SIG-M5 (cell line): Measurements from ENCODE around the gene CYP27C1.
"Not testable (repeated sequence)": the region's sequence is repeated elsewhere in the genome, so short reads cannot be mapped to it uniquely, and the experiment has no call there.

ENCODE experiments used
- DNase-seq: peaks from one replicate; lab custom pipeline; 2025; lab: John Stamatoyannopoulos, UW

Gene CYP27C1

DNA sequence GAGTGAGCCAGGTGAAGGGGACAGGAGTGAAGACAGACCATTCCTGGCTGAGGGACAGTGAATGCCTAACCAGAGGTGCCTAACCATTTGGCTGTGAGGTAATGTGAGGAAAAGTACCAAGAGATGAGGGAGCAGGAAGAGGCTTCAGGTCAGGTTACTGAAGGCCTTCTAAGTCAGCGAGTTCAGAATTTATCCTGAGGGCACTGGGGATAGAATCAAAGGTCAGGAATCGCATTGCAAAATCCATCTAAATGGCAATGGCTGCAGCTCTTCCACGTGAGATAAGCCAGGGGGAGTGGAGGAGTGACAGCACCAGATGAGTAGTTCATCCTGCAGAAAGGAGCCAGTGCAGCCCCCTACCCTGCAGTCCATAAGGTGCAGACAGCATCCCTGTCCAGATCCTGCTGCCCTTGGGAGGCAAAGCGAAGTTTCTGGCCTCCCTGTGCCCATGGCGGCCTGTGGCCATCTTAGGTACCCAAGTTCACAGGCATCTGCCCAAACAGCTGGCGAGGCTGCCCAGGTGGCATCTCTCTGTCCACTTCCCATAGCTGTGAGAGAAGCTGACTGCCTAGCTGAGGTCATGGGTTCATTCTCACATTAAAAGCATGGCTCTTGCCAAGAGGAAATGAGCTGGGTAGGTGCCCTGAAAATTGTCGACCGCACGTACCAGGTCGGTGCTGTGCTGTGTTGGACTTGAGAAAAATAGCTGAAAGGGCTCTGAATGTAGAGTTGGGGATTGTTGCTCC is 49.5 kb downstream of the CYP27C1 start:
- no peak for DNase-seq

DNA sequence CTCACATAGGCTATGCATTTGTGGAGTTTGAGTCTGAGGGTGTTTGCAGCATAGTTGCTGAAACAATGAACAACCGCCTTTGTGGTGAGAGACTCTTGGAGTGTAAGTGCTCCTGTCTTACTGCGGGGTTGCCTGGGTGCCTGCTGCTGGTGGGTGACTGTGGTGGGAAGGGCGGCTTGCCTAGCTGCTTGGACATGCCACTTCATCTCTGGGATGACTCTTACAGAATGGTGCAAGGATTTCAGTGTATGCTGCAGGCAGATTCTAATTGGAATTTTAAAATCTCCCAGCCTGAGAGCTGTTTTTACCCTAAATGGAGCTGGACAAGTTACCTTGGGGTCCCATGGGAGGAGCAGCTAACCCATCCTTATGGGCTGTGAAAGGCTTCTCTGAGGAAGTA is 50.1 kb downstream of the CYP27C1 start:
- no peak for DNase-seq

DNA sequence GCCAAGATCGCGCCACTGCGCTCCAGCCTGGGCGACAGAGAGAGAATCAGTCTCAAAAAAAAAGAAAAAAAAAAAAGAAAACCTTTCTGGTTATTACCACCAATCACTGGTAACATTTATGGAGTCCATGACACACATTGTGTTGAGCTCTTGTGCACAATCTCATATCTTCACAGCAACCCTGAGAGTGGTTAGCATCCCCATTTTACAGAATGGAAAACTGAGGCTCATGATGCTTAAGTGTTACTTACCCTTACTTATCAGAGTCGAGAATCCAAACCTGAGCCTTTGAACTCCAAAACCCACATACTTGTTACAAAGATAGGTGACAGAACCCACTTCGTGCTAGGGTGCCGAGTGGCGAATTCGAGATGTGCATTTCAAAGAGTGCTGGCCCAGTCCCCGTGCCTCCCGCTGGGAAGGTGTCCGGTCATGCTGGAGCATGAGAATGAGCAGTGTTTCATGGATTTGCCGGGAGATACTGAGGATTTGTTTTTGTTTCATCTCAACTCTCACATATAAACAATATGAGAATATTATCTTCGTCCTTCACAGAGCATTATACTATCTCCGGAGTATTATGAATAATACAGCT is 50.9 kb downstream of the CYP27C1 start:
- DNase-seq: no peak

DNA sequence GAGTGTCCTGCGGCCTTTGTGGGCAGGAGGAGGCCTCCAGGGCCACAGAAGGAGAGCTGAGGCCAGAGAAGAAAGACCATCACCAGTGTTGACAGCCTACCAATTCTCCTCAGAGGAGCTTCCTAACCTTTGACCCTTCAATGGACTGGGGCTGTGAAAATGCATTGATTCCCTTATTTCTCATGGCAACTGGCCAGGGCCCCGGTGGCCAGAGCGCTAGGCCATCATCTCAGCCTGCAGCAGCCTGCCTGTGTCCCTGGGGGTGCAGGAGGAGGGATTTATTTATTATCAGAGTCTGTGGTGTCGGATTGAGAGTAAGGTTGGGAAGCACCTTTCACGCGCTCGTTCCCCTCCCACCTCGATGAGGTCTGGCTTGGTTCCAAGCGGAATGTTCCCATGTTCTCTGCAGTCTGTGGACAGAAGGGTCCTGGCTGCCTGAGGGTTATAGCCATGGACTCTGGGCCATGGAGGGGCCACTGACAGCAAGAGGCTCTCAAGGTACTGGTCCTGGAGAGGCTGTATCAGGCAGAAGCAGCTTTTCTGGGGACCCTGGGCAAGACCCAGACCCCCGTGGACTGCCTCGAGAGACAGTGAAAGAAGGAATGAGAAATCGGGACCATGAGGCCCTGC is 53.8 kb downstream of the CYP27C1 start:
- DNase-seq: no peak

DNA sequence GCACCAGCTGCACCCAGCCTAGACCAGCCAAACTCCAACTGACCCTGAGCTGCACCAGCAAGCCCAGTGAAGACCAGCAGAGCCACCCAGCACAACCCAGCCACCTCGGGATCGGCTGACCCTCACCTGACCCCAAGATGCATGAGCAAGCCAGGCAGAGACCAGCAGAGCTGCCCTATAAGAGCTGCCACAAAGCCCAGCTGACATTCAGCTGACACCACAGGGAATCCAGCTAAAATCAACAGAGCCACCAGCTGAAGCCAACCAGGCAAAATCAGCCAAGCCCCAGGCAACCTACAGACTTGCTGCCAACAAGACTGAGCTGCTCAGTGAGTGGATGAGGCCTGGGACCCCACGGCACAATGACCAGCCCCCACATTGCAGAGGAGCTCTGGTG is 54.6 kb downstream of the CYP27C1 start:
- no peak for DNase-seq

DNA sequence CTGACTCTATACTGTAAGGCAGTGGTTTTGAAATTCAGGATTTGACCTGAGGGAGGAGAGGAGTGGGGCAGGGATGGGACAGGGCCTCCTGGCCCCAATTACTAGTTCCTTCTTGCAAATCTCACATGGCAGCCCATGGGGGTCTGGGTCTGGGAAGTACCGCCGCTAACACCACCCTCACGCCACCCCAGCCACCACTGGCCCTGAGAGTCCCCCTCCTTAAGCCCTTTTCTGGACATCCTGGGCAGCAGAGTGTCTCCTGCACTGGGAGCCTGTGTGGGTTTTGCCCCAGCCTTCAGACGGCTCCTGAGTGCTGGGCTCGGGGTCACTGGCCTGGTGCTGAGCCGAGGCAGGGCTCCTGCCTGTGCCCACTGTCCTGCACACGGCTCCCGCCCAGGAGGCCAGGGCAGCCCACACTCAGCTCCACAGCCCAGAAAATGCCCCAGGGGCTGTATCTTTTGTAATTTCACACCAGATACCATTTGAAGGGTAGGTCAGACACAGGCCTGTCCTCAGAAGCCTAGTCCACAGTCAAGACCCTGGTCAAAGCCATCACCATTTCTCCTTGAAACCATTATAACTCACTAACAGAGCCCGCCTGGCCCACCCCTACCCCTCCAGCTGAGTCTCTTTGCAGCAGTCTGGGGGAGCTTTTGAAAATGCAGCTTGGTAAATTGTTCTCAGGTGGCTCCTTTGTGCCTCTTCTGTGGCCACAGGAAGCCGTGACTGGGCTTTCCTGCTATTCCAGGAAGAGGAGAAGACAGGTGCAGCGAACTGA is 55.1 kb downstream of the CYP27C1 start:
- no peak for DNase-seq

DNA sequence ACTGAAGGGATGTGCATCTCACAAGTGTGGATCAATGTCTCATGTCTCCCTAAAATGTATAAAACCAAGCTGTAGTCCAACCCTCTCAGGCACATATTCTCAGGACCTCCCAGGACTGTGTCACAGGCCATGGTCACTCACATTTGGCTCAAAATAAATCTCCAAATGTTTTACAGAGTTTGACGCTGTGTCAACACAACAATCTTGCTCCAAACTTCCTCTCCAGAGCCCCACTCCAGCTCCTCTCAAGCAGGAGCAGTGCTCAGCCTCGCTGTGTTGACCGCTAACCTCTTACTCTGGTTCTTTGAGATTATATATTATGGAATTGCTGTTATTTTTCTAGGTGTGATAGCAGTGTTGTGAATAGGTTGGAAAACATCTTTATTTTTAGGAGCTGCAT is 56.2 kb downstream of the CYP27C1 start:
- no peak for DNase-seq

DNA sequence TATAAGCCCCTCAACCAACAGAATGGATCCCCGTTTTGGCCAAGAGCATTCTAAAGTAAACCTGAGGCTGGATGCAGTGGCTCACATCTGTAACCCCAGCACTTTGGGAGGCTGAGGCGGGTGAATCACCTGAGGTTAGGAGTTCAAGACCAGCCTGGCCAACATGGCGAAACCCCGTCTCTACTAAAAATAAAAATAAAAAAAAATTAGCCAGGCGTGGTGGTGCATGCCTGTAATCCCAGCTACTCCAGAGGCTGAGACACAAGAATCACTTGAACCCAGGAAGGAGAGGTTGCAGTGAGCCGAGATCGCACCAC is 57.1 kb downstream of the CYP27C1 start:
- not testable (repeated sequence) for DNase-seq

DNA sequence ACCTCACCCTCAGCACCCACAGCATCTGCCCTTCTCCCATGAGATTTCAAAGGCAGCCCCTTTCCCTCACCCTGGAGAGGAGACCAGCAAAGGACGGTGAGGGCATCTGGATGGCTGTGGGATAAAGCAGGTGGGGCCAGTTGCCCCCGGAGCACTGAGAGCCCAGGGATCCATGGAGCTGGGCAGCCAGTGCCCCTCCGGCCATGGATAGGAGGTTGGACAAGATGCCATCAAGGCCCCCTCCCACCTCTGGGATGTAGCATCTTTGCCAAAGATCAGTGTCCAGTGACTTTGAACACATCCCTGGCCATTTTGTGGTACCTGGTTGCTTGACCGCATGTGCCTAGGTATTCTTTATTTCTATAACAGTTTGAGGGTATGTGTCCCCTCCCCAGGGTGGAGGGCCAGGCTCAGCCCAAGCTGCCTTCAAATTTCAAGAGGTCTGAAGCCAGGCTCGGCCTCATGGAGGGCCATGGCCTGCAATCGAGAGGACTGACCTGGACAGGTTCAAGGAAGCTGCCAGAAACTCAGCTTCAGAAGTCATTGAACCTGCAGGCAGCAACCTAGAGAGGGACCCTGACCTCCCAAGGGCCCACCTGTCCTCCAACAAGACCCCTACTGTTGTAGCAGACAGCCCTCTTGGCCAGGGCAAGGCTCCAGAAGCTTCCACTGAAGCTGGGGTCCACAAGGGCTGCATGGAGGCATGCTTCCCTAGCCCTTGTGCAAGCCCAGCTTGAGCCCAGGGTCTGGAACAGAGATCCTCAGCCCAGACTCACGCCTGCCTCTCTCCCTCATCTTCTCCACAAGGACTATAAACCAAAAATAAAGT is 57.6 kb downstream of the CYP27C1 start:
- no peak for DNase-seq

DNA sequence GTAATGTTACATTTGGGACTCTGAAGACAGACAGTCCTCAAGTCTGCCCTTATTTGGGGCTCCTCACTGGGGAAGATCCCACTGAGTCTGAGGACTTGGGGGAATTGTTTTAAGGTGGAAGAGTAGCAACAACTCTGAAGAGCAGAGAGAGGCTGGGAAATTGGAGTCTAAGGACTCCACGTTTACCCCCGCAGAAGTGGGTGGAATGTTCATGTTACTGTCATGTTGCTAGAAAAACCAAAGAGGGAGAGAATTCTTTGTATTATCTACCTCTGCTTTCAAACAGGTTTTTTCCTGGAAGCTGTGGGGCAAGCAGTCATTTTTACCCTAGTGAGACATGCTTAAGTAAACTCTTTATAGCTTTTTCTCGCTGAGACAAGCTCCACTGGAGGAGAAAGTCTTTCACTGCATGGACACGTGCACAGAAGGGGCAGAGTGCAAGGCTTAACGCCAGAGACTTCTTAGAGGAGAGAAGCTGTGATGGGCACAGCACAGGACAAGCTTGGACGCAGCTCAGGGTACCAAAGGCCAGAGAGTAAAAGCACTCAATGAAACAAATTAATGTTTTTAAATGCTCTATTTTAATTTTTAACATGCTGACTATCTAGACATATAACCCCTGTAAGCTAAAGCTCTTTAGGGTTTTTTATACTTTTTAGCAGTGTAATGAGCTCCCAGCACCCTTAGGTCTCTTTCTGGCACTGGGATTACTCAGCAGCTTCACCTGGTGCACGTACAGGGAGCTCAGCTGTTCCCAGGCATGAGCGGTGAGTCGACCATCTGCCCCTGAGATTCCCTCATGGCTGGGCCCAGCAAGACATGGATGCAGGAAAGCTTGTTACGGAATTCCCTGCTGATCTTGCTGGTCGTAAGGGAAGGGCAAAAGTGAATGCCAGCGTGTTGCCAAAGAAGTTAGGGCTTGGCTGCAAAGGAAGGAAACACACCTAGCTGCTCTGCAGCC is 58.6 kb downstream of the CYP27C1 start:
- DNase-seq: no peak

DNA sequence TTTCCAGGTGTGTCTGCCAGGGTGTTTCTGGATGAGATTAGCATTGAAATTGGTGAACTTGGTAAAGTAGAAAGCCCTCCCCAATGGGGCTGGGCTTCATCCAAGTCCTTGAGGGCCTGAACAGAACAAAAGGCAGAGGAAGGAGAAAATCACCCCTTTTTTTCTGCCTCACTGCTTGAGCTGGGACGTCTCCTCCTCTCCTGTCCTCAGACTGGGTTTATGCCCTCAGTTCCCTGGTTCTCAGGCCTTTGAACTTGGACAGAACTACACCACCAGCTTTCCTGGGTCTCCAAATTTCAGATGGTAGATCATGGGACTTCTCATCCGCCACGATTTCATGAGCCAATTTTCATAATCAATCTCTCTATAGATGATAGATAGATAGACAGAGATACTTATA is 59.4 kb downstream of the CYP27C1 start:
- DNase-seq: no peak

DNA sequence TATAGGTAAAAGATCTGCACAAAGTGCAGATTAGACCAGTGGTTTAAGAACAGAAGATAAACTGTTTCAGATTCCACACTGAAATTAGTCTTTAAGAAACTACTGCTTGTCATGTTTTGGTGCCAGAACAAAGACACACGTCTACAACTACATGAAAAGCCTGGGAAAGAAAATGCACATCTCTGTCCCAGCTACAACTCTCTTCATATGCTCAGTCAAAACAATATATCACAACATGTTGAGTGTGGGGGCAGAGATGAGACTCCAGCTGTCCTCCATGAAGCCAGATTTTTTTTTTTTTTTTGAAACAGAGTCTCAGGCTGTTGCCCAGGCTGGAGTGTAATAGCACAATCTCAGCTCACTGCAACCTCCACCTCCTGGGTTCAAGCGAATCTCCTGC is 60.6 kb downstream of the CYP27C1 start:
- DNase-seq: no peak

DNA sequence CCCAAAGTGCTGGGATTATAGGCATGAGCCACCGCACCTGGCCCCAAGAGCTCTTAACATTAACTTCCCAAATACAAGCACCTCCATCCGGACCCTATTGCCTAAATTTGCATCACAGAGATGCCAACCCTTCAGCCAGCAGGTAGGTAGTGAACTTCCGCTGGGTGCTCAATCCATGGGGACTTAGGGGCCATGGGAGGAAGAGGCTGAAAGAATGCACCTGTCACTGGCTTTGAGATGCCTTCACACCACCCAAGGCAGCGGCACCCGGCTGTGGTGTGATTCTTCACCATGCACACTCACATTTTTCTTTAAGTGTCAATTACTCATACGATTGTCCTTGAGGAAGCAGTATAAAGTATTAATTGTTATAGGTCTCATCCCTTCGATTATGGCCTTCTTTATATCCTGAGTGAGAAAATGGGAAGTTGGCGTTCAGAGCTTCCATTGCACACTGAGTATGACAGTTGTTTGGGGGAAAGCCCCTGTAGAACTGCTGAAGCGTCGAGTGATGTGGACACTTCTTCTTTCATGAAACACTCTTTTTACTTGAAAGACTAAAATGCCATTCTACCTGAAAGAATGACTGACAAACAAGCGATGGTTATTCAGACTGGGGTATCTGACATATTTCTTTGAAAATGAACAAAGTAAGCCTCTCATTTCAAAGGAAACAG is 61.3 kb downstream of the CYP27C1 start:
- no peak for DNase-seq

DNA sequence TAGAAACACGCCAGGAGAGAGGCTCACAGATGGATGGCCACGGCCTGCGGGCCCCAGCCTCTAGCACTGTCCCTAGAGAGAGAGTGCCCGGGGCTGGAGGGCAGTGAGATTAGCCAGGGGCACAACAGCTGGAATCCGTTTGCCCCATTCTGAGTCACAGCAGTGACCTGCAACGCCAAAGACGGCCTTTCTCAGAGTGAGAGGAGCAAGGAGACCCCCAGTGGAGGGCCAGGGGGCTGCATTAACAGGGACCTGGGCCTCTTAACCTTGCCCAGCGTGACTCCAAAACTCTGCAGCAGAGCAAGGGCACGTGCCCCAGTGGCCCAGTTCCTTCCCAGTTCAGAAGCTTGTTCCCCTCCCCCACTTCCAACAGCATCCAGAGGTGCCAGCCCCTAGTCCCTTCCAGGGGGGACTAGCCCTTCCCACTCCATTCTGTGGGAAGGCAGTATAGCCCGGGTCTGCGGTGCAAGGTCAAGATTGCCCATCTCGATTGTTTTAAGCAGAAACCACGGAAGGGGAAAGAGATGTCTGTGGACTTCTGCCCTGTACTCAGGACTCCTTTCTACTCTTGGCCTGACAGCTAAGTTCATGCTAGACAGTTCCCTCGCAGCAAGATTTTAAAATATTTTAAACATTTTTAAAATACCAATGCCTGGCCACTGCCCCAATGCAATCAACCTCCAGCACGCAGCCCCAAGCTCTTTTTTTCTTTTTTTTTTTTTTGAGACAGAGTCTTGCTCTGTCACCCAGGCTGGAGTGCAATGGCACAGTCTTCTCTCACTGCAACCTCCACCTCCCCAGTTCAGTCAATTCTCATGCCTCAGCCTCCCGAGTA is 62.2 kb downstream of the CYP27C1 start:
- no peak for DNase-seq

DNA sequence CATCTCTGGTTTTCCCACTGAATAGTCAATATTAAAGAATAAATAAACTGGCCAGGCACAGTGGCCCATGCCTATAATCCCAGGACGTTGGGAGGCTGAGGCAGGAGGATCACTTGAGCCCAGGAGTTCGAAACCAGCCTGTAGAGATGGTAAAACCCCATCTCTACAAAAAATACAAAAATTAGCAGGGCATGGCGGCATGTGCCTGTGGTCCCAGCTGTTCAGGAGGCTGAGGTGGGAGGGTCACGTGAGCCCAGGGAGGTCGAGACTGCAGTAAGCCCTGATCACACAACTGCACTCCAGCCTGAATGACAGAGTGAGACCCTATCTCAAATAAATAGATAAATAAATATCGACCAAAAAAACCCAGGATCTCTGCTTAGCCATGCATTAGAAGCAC is 63.0 kb downstream of the CYP27C1 start:
- no peak for DNase-seq

DNA sequence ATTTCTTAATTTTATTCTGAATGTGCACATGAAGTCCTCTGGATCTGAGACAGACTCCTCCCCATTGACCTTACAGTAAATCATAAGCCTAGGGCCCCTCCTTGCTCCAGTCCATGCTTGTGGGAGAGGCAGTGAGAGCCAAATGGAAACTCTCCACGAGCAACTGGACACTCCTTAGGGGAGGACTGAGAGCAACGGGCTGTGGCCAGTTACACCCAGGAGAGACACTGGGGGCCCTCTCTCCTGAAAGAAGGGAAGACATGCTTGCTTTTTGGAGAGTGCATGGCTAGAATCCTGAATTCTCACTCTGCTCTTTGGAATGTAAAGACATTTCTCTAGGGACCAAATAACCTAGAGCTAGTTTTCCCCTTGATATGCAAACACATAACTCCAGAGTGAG is 64.2 kb downstream of the CYP27C1 start:
- no peak for DNase-seq

DNA sequence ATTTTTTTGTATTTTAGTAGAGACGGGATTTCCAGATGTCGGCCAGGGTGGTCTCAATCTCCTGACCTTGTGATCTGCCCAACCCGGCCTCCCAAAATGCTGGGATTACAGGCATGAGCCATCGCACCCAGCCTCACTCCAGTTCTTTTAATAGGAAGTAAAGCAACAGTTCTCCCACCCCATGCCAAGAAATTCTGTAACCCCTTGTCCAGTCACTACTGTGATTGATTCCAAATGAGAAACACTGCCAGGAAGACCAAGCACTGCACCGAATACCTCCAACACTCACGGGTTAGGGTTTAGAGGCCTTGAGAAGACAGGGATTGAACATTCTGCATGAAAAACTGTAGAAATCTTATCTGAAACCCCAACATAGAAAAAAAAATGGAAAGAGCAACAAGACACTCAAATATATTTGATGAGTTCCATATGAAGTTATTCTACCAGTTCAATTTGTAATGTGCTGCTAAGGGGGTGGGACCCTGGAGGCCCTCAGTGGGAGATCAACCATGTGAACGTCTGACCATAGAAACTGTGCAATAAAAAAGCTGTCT is 65.0 kb downstream of the CYP27C1 start:
- DNase-seq: no peak

DNA sequence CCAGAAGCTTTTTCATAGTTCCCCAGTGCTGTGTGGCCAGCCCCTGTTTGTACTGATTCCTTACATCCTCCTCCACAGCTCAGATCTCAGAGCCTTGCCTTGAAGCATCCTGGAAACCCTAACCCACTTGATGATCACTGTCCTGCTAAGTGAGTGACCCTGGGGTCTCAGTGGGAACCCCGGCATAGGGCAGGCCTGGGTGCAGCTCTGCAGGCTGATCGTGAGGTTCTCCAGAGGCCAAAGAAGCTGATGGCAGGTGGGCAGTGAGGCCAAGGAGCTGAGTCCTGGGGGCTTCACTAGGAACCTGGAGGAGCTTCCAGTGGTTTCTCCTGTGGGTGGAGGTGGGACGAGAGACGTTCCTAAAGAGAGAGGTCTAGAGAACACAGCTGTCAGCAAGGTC is 65.7 kb downstream of the CYP27C1 start:
- no peak for DNase-seq

DNA sequence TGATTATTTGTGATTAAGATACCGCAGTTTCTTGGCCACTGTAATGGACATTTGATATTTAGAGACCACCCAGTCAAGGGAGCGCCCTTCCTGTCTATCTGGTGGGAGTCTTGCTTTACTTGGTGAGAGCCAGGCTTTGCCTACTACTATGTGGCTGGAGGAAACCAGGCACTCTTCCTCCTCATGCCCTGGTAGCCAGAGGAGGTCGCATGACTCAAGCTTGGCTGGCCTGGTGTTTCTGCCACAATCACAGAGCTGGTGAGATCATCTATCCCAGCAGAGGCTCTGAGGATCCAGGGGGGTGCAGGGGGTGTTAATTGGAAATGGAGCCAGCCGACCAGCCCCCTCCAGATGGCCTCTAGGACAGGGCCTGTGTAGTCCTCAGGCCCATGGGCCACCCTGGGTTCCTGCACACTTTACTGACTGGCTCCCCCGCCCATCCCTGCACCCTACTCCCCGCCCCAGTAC is 66.4 kb downstream of the CYP27C1 start:
- DNase-seq: no peak
